GM12873 (cell line): ENCODE measurements around the gene FBXW7.

ENCODE experiments used
- TF ChIP-seq, protein P1 (sequence below): IDR thresholded peaks from 2 replicates; pipeline ENCODE4 v1.5.1; 2012; ENCODE audit warnings: low read depth, mild to moderate bottlenecking, moderate library complexity, low read length, control low read depth; ENCODE audit not compliant: insufficient read depth; ENCODE audit errors: missing control alignments

The FBXW7 gene

DNA sequence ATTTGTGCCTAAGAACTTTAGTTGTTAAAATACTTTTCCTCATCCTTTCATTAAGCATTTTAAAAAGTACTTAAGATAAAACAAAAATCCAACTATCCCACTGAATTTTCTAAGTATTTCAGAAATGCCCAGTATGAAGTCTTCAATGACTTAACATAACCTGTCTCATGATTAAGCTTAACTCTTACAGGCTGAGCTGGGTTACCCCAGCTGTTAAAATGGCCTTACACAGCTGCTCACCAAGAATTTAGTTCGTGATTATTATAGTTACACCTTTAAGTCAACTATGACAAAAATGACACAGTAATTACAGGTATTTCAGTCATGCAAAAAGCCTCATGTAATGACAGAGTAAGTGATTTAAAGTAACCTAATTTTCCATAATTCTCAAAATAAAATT, 145.7 kb downstream of the FBXW7 start:
- TF ChIP-seq, protein P1, sequence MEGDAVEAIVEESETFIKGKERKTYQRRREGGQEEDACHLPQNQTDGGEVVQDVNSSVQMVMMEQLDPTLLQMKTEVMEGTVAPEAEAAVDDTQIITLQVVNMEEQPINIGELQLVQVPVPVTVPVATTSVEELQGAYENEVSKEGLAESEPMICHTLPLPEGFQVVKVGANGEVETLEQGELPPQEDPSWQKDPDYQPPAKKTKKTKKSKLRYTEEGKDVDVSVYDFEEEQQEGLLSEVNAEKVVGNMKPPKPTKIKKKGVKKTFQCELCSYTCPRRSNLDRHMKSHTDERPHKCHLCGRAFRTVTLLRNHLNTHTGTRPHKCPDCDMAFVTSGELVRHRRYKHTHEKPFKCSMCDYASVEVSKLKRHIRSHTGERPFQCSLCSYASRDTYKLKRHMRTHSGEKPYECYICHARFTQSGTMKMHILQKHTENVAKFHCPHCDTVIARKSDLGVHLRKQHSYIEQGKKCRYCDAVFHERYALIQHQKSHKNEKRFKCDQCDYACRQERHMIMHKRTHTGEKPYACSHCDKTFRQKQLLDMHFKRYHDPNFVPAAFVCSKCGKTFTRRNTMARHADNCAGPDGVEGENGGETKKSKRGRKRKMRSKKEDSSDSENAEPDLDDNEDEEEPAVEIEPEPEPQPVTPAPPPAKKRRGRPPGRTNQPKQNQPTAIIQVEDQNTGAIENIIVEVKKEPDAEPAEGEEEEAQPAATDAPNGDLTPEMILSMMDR = no peak

DNA sequence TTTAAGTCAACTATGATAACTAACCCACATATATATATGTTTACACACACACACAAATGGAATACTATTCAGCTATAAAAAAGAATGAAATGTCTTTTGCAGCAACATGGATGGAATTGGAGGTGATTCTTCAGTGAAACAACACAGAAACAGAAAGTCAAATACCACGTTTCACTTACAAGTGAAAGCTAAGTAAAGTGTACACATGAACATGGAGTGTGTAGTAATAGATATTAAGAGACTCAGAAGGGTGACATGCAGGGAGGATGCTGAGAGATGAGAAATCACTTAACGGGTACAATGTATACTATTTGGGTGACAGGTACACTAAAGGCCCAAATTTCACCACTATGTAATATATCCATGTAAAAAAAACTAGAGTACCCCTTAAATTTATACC, 146.5 kb downstream of the FBXW7 start:
- TF ChIP-seq, protein P1 = no peak

DNA sequence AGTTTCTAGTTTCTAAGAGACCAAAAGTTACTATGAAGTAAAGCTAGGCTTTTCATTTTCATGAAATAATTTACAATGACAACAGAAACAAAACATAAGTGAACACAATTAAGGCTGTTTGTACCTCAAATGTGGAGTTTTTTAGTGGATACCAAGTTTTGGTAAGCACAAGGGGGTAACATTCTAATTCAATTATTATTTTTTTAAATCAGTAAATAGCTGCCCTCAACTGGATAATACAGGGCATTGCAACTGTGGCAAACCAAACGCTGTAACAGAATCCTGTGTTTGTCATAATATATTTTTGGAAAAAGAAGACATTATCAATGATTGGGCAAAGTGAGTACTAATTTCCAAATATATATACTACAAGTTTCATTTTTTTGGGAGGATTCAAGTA, 150.3 kb downstream of the FBXW7 start:
- TF ChIP-seq, protein P1 = peak; percentile 36

DNA sequence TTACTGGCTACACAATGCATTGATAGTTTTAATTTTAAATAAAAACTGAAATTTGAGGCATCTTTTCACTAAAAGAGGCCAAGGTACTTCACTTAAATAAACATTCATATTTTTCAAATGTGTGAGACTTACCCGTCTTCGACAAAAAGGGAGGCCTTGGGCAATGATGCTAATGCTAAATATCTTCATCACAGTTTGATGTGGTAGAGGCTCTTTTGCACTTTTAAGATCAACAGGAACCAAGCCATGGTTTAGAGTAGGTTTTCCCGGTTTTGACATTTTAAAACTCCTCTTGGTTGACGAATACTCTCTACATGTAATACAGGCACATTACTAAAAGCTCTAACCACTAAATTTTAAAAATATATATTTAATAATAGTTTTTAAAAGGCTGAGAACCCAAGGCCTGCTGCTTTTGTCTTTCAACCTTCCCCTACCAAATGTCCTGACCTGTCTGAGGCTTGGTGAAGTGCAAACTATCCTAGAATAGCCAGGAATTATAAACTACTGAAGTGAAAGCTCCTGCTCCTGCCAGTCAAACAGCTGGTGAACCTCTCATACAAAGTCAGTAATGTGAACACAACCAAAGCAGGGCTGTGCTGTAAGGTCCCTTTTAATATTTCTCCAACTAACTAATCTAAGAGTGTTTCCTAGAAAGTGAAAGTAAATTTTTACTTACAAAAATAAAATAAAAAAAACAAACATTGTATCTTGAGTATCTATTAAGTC, 153.7 kb downstream of the FBXW7 start:
- TF ChIP-seq, protein P1 = no peak

DNA sequence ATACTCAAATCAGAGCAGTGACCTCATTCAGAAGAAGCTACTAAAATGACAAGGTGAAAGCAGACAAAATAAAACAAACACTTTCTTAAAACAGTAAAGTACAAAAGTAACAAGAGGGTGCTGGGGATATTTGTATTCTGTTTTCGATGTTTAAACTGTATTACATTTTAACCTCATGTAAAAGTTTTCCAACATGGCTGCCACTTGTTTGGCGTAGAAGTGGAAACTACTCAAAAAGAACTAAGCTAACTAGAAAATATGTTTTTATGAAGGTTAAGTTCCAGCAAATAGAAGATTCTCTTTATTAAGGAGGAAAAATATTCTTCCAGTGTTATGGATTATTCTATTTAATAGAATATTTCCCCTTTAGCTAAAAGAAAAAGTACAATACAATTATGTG, 155.0 kb downstream of the FBXW7 start:
- TF ChIP-seq, protein P1 = no peak

DNA sequence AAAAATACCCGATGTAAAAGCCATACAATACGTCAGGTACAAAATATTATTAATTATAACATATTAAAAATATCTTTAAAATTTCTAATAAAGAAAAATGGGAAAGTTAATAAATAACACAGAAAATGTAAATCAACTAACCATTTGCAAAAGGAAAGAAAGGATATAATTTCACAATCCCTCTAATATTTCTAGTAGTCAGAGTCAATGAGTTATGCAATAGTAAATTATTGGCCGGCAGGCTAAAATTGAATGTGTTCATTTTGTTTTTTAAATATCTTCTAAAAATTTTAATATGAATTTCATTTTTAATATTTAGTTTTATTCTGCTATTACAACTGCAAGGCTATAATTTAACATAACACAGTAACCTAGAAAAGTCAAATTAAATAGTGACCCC, 155.7 kb downstream of the FBXW7 start:
- TF ChIP-seq, protein P1 = no peak

DNA sequence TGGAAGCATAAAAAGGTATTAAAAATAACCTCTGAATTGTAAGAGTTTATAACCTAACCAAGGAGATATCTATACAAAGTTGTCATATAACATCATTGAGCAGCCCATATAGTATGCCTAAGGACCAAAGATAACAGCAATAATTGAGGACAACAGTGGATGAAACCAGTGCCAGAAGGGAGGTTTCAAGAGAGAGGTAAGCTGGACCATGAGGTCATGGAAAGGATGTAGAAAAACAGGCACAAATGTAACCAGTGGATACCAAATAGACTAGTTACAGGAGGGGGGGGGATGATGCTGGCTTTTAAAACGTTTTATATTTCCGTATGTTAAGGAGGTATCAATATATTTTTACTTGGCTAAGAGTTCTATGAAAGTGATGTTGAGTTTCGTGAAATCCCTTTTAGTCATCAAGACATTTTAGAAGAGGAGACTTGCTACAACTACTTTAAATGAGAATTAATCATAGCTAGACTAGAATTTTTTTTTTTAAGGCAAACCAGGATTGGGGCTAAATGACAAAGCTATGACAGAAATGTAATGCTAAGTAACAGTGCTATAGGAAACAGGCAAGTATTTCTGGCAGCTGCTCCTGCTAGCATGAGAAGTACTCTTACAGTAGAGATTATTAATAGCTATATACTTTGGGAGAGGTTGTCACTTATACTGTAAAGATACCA, 161.1 kb downstream of the FBXW7 start:
- TF ChIP-seq, protein P1 = no peak
